ENCODE results near the gene PRSS2. TPM values are rescaled to one million over a fixed set of nuclear protein-coding genes. Genes with fewer than 3 reads are reported as not detected.
A peak's percentile ranks its signal among the peaks of the same experiment; 100 is the strongest.

The PRSS2 gene
- polyA plus RNA-seq, 1 of the 3 experiments (the other 2 are of a cell fraction) = not detected

GRCh38 chr7:142811154-142811737 is 40.5 kb downstream of the PRSS2 start:
- Histone ChIP-seq H3K9me2 (no peaks in the 10 kb centered on the region), H3K9me3 (0 out of 2 replicates have a peak, but pooled peaks cover 3% of the 10 kb centered on the region), H3K4me3 (ENCODE audit: low read depth in 2 of 2, low read length in 1 of 2) (no peak overlapping the region; a peak in 1 of 4 replicates), H4K20me1 (ENCODE audit: insufficient read depth) (no peaks in the 10 kb centered on the region), H3K36me3 (replicated peaks in 1 of 2; ENCODE audit: control insufficient read depth in 1 of 2, insufficient read depth in 2 of 2, low read length in 1 of 2) (no peaks in the 10 kb centered on the region), H3K4me1 (ENCODE audit: control insufficient read depth in 1 of 2, insufficient read depth in 2 of 2, low read depth in 1 of 2, low read length in 1 of 2) (peaks cover 27 to 33% of the 10 kb centered on the region in 2 experiments), H3K9ac (no peak overlapping the region), H3K27me3 (ENCODE audit: insufficient read depth) (peaks cover 10% of the 10 kb centered on the region; the same call in 1 of the 2 replicates), H3K4me2 (no peak overlapping the region), H2AFZ (ENCODE audit: low read depth) (no peak overlapping the region), H3K79me2 (ENCODE audit: insufficient read depth) (no peaks in the 10 kb centered on the region), H3K27ac (ENCODE audit: low read depth in 2 of 2, low read length in 1 of 2) (no peak overlapping the region), H3F3A (replicated peaks; ENCODE audit: insufficient read depth) (peaks cover 19% of the 10 kb centered on the region)
- CTCF ChIA-PET = interaction anchor here (0.6 to 10.1 kb wide), 67 partner anchors 8 to 573 kb away, joined by 3 to 163 read pairs (median 4); partner anchors contain the start of gene PRSS1
- 40% methylated on average over 6 of the region's 6 CpGs for WGBS (ENCODE audit: low lambda C conversion rate)
- POLR2A ChIA-PET = no interaction called here
- peak; percentile 59 for DNase-seq
- TF ChIP-seq RFX5 (IDR thresholded peaks at IDR 0.05; ENCODE audit: low read length) = no peak
- TF ChIP-seq JUND (IDR thresholded peaks at IDR 0.05) = no peak
- TF ChIP-seq USF1 (IDR thresholded peaks at IDR 0.05; ENCODE audit: borderline replicate concordance, low read depth) = no peak
- TF ChIP-seq EZH2phosphoT487 (IDR thresholded peaks at IDR 0.05; ENCODE audit: borderline replicate concordance, low read depth) = no peak
- TF ChIP-seq PBX3 (IDR thresholded peaks at IDR 0.05) = no peak; the same call in 1 of the 2 replicates
- TF ChIP-seq POLR2AphosphoS5 (IDR thresholded peaks at IDR 0.05; ENCODE audit: low read depth, low read length) = no peak
- no peak for TF ChIP-seq ZBTB33 (IDR thresholded peaks at IDR 0.05; ENCODE audit: borderline replicate concordance, low read depth)
- no peak for TF ChIP-seq TEAD4 (IDR thresholded peaks at IDR 0.05; ENCODE audit: borderline replicate concordance, insufficient read depth)
- TF ChIP-seq MXI1 (IDR thresholded peaks at IDR 0.05; ENCODE audit: low read depth, low read length) = 0 out of 2 replicates have a peak, but pooled peaks have one; percentile 50
- TF ChIP-seq CHD2 (IDR thresholded peaks at IDR 0.05; ENCODE audit: low read length, partially characterized antibody) = no peak
- TF ChIP-seq GATA2 (CRISPR knock-in tag; IDR thresholded peaks at IDR 0.05) = no peak
- TF ChIP-seq TAF1 (IDR thresholded peaks at IDR 0.05; ENCODE audit: borderline replicate concordance, low read depth, low read length) = no peak
- TF ChIP-seq CTCF (IDR thresholded peaks at IDR 0.05) = peak; percentile 89
- peak; percentile 64 for TF ChIP-seq SMC3 (IDR thresholded peaks at IDR 0.05; ENCODE audit: low read depth, low read length)
- TF ChIP-seq YY1 (IDR thresholded peaks at IDR 0.05; ENCODE audit: low read depth) = no peak
- no peak for TF ChIP-seq FOXM1 (IDR thresholded peaks at IDR 0.05; ENCODE audit: low read depth)
- peak; percentile 49; the same call in 1 of the 2 replicates for TF ChIP-seq MAX (IDR thresholded peaks at IDR 0.05; ENCODE audit: low read depth)
- 0 out of 2 replicates have a peak, but pooled peaks have one; percentile 27 for TF ChIP-seq TCF12 (IDR thresholded peaks at IDR 0.05)
- no peak for TF ChIP-seq REST (IDR thresholded peaks at IDR 0.05; ENCODE audit: low read depth, low read length)
- TF ChIP-seq ELF1 (IDR thresholded peaks at IDR 0.05) = no peak
- TF ChIP-seq FOSL2 (IDR thresholded peaks at IDR 0.05; ENCODE audit: borderline replicate concordance, low read depth) = no peak
- no peak for TF ChIP-seq NFIC (IDR thresholded peaks at IDR 0.05; ENCODE audit: borderline replicate concordance)
- TF ChIP-seq MEF2A (IDR thresholded peaks at IDR 0.05; ENCODE audit: borderline replicate concordance, low read depth) = no peak
- TF ChIP-seq RCOR1 (IDR thresholded peaks at IDR 0.05; ENCODE audit: low read length) = no peak
- no peak for TF ChIP-seq FOXJ3 (CRISPR knock-in tag; IDR thresholded peaks at IDR 0.05)
